Ovary (tissue), 3 donors: Measurements from ENCODE around the gene CALHM4.

Source experiments
- CTCF ChIP-seq, 3 donors: fragments of 450-650 bp in 2 of 3; fragments of 200-600 bp in 1 of 3; IDR thresholded peaks; one replicate each; pipeline versions ENCODE4 v1.5.1 to v1.8.0; 2016 to 2022; ENCODE audit warnings: antibody characterized with exemption in 3 of 3, mild to moderate bottlenecking in 1 of 3
- EP300 ChIP-seq: sonication (generic); formaldehyde crosslinking; IDR thresholded peaks from one replicate; pipeline ENCODE4 v1.6.1; 2017; ENCODE audit warnings: antibody characterized with exemption
- POLR2A ChIP-seq: fragments of 450-650 bp; IDR thresholded peaks from one replicate; pipeline ENCODE4 v1.6.1; 2017; ENCODE audit warnings: antibody characterized with exemption, mild to moderate bottlenecking, moderate library complexity
- donor health status: DM: no; HTN: no; CAD: no.

- TF ChIP-seq POLR2A (no peak), CTCF (IDR thresholded peaks at IDR 0.05) (peak in 2 of 3 donors; percentile 19 to 25), EP300 (no peak)
Observed at GRCh38 chr6:116536216-116536621, 17.3 kb upstream of the CALHM4 start.
